CD4-positive, alpha-beta T cell treated with Interferon alpha-2 for 1 hour (primary cell): ENCODE measurements around the gene ADPRH.
"Not testable (repeated sequence)": the region's sequence is repeated elsewhere in the genome, so short reads cannot be mapped to it uniquely, and the experiment has no call there.

Experiments
- DNase-seq, 2 donors: peaks; one replicate each; pipeline ENCODE4 v3.0.0-alpha.2; 2020 to 2022

Gene ADPRH

DNA sequence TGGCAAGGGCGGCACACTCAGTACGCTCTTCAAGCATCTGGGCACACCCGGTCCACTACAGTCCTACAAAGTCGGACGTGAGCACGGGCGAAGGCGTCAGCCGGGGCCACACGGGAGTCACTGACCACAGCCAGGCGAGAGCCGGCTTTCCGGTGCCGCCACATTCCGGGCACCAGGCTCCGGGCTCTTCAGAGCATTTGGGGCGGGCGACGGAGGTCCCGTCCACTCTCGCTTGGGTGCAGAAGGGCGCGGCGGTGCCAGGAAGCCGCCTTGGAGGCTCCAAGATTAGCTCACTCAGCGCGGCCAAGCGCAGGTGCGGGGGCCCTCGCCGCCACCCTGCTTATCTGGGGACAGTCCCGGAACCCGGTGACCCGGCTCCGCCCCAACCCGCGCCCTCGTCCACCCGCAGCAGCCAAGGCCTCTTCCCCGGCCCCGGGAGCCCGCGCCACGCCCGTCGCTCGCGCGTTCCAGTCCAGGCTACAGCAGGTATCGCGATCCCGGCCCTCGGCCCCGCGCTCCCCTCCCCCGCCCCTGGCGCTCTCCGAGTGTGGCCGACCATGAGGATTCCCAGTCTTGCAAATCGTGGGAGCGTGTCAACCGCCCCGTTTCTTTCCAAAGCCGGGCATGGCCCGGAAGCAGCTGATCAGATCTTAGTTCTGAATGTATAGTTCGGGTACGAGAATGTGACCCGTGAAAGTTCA is at the start of gene ADPRH:
ADPRH (plus strand) TSS at position 127 of the 701 bp plus-strand sequence. CDS start 2,678 bp downstream, outside the sequence.
- peak; percentile 58 to 68 for DNase-seq

GRCh38 chr3:119529883-119530282 is 49.4 kb upstream of the ADPRH start:
- DNase-seq: no peak

DNA sequence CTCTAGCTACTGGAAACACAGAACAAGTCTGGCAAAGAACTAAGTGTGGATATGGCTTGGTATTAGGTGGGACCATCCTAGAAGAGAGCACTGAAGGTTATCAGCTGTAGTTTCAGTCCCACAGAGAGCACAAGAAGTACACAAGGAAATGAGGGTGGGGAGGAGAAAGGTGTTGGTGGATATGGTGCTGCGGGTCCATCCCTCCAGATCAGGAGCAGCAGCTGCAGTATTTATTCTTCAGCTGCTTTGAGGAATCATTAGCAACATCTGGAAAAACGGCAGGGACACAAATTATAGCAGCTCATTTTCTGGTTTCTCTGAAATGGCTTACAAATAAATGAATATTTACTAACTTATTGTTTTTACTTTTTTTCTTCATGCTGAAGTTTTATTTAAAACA is 48.8 kb upstream of the ADPRH start:
- no peak for DNase-seq

GRCh38 chr3:119531151-119531550 is 48.1 kb upstream of the ADPRH start:
- DNase-seq: no peak

GRCh38 chr3:119534296-119534695 is 45.0 kb upstream of the ADPRH start:
- DNase-seq: no peak

DNA sequence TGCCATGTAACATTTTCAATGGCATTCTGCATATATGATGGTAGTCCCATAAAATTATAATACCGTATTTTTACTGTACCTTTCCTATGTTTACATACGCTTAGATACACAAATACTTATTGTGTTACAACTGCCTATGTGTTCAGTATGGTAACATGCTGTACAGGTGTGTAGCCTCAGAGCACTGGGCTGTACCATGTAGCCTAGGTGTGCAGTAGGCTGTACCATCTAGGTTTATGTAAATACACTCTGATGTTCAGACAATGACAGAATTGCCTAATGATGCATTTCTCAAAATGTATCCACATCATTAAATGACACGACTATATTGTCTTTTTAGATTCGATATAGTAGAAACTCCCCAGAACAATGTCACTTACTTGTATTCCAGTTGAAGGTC is 42.5 kb upstream of the ADPRH start:
- no peak for DNase-seq

- no peak for DNase-seq
Observed at GRCh38 chr3:119538772-119539171, 40.5 kb upstream of the ADPRH start.

GRCh38 chr3:119541547-119541946 is 37.7 kb upstream of the ADPRH start:
- no peak for DNase-seq

DNA sequence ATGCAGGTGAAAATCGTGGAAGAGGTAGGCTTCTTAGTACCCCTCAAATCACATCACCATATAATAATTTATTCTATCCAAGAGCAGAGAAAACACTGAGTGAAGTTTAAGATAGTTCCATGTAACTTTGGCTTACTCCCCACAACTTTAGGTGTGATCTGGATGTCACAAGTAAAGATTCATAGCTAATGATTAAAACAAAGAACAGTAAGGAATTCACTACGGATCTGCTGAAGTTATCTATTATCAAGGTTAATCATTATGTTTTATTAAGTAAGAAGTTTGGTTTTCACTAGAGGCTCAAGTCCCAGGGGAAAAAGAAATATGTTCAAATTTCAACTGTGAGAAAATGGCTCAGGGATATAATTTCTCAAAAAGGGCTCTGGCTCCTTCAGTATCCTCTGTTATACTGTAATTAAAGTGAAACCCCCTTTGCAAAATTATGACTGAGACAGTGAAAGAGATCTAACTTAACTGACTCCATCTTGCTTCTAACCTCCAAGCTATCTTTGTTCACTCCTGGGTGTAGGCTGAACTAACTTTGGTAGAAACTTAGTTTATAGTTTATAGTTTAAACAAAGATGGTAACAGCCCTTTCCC is 37.0 kb upstream of the ADPRH start:
- no peak for DNase-seq

GRCh38 chr3:119543147-119543546 is 36.1 kb upstream of the ADPRH start:
- DNase-seq: no peak

DNA sequence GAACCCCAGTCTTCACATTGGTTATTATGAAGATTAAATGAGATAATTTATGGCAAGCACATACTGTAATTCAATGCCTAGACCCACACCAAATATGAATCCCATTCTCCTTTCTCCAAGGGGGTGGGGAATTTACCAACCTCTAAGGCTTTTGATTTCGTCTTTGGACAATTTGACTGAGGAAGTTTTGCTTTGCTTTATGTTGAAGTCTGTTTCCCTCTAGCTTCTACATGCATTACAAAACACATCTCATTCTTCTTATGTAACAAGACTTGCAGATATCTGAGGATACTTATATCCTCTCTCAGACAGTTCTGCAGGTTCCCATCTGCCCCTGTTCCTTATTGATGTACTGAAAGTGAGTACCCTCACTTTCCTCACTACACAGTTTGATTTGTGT is 32.1 kb upstream of the ADPRH start:
- no peak for DNase-seq

GRCh38 chr3:119548341-119548740 is 31.0 kb upstream of the ADPRH start:
- no peak for DNase-seq

- DNase-seq: no peak
Observed at GRCh38 chr3:119550192-119550910, 28.9 kb upstream of the ADPRH start.

DNA sequence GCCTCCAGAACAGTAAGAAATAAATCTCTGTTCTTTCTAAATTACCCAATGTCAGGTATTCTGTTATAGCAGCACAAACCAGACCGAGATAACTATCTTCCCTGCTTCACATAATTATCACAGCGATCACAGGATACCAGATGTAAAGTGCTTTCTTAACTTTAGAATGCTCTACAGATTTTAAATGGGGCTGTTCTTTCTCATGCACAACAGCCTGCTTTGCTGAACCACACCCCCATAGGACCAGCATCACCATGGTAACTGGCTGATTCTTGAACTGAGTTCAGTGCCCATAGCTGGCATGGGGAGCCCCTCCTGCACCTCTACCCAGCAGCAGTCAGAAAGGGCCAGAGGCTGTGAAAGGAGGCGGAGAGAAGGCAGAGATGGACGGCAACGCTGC is 27.7 kb upstream of the ADPRH start:
- DNase-seq: no peak

DNA sequence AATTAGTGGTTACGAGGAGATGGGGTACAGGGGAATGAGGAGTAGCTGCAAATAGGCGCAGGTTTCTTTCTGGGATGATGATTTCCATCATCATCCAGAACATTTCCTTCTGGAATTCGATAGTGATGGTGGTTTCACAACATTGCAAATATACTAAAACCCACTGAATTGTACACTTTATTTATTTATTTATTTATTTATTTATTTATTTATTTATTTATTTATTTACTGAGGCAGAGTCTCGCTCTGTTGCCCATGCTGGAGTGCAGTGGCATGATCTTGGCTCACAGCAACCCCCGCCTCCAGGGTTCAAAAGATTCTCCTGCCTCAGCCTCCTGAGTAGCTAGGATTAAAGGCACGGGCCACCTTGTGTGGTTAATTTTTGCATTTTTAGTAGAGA is 26.4 kb upstream of the ADPRH start:
- DNase-seq: not testable (repeated sequence)

DNA sequence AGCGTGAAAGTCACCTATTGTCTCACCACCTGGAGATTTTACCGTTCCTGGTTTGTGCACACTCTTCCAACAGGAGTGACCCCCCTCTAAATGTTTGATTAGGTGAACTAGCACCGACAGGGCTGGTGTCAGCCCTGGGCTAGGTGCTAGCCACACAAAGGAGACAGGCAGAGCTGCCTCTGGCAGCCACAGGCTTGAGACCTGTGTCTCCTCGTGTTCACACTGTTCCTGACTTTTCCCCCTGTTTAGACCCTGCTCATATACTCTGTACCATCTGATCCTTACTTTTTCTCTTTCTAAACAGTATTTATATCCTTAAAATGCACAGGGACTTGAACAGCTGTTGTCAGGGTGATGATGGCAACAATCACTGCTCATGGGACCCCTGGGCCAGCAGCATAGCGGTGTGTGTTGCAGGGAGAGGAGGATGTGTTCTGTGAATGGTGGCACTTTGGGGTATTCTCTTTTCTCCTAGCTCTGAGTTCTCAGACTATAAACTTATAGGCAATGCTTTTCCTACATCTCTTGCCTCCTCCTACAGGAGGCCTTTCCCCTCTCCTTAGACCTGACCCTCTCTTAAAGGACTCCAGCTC is 25.4 kb upstream of the ADPRH start:
- DNase-seq: no peak

DNA sequence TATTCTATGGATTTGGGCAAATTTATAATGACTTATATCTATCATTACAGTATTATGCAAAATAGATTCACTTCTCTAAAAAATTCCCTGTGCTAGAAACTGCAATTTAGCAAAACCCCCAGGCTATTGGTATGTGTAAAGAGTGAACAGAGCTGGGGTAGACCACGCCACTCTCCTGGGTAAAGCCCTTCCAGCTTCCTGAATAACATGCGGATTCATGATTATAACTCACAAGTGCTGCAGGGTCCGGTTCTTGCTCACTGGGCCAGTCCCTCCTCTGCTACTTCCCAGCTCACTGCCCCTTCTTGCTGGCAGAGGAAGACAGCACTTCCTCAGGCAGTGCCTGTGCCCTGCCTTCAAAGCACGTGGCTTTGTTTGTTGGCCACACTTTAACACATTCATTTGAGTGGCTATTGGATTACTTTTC is 24.0 kb upstream of the ADPRH start:
- peak in 1 of 2 donors; percentile 50 for DNase-seq

DNA sequence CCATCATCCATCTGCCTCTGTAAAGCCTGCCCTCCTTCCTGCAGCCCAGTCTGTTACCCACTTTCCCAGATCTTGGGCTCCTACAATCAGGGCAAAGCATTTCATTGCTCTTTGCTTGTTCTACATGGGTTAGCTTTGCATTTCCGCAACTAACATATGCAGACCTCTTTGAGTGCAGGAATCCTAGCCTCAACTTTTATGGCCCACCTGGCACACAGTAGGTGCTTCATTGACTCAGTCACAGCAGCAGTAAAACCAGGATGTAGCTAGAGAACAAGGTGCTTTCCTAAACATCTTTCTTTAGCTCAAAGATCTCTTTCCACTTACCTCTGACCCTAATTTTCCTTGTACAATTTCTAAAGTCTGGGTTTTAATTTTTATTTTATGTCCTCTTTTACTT is 23.4 kb upstream of the ADPRH start:
- no peak for DNase-seq

- DNase-seq: no peak
Observed at GRCh38 chr3:119557192-119557876, 22.0 kb upstream of the ADPRH start.

DNA sequence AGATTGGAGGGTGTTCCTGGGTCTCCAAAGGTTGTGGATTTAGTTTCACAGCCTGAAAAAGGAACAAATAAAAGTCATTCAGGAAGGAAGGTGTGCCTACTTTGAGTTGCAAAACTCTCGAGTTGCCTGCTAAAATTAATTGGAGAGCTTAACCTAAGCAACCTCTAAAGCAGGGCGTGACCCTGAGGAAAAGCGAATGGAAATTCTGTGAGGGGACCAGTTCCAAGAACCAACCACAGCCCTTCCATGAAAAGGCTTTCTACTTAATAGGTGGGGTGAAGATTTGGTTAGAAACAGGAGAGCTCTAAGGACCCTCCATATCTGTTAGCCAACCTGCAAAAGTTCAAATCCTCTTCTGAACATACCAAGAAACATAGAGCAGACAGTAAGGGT is 21.4 kb upstream of the ADPRH start:
- no peak for DNase-seq

DNA sequence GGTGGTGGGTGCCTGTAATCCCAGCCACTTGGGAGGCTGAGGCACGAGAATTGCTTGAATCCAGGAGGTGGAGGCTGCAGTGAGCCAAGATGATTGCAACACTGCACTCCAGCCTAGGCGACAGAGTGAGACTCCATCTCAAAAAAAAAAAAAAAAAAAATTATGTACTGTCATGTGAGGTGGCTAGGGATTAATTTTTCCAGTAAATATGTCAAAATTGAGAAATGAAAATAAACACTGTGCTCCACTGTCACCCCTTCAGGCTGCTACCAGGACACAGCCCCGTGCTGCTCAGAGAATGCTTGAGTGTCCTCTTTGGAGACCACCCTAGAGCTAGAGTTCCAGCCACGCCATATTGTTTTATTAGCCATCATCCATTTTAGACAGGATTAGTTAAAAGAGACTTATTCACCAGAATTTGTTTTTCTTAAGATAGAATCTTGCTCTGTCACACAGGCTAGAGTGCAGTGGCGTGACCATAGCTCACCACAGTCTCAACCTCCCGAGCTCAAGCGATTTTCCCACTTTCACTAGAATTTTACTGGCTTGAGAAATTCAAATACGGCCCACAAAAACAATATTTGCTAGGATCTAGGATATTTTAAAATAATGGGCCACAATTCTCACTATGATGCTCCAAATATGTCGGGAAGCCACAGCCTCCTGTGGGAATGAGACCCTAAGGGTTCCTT is 20.5 kb upstream of the ADPRH start:
- DNase-seq: no peak

GRCh38 chr3:119559441-119559963 is 19.8 kb upstream of the ADPRH start, which contains the start of gene CD80:
TSS of gene CD80 (minus strand) at chr3:119559614. CDS start at chr3:119557728, 1,886 bp downstream.
- DNase-seq: peak; percentile 69 to 78
